Chondrocyte (in vitro differentiated cells): Measurements from ENCODE around the gene SLC9C1. TPM values are rescaled to one million over a fixed set of nuclear protein-coding genes. Genes with fewer than 3 reads are reported as not detected.

ENCODE experiments used
- DNase-seq: peaks from one replicate; pipeline ENCODE4 v3.0.0; 2021; ENCODE audit warnings: mixed read lengths, low spot score
- H3K27ac Mint-ChIP-seq: one replicate; pipeline ENCODE4 v1.8.0; 2021; ENCODE audit warnings: mild to moderate bottlenecking, moderate library complexity, mixed read lengths; ENCODE audit not compliant: unreplicated experiment
- H3K27me3 Mint-ChIP-seq: 2 replicates; pipeline ENCODE4 v1.8.0; 2021; ENCODE audit warnings: low read depth, mixed read lengths
- H3K36me3 Mint-ChIP-seq: 2 replicates; pipeline ENCODE4 v1.8.0; 2021; ENCODE audit warnings: low read depth, mixed read lengths
- H3K4me1 Mint-ChIP-seq: 2 replicates; pipeline ENCODE4 v1.8.0; 2021; ENCODE audit warnings: low read depth, mild to moderate bottlenecking, mixed read lengths
- H3K4me3 Mint-ChIP-seq: one replicate; pipeline ENCODE4 v1.8.0; 2021; ENCODE audit warnings: mild to moderate bottlenecking, moderate library complexity, mixed read lengths; ENCODE audit not compliant: unreplicated experiment
- H3K9me3 Mint-ChIP-seq: 2 replicates; pipeline ENCODE4 v1.8.0; 2021; ENCODE audit warnings: low read depth, mixed read lengths
- total RNA-seq: library from RNA; stranded (reverse); gene quantifications from 3 replicates; pipeline ENCODE4 v1.2.1, GENCODE V29; 2021
- TF ChIP-seq, protein P1 (sequence below): fragments of 200-600 bp; sonication (generic); IDR thresholded peaks from 2 replicates; pipeline ENCODE4 v1.5.0; 2021; ENCODE audit warnings: antibody characterized with exemption, mild to moderate bottlenecking, moderate library complexity

SLC9C1 gene
- total RNA-seq, 1 donor from 2014 or later, result 0.07 TPM

DNA sequence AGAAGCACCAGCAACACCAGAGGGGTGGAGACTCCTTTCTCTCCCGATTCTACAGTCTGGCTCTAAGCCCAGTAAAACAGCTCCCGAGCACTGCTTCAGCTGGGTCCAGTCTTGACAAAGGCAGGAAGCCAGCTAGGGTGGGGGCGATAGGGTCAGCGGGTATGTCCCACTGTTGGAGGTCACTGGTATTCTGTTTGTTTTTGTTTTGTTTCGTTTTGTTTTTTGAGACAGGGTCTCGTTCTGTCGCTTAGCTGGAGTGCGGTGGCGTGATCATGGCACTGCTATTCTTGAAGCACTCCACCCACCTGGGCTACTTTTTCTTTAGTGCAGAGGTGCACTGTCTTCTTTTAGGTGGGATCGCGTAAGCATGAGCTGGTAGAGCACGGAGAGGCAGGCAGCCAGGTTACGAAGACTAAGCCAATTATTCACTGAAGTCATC, 177.2 kb downstream of the SLC9C1 start:
- H3K27me3 Mint-ChIP-seq, result no peaks in the 10 kb centered on the region
- no peak overlapping the region for H3K27ac Mint-ChIP-seq
- no peaks in the 10 kb centered on the region for H3K9me3 Mint-ChIP-seq
- H3K4me3 Mint-ChIP-seq, result no peak overlapping the region
- peaks cover 22% of the 10 kb centered on the region for H3K36me3 Mint-ChIP-seq
- DNase-seq, result no peak
- TF ChIP-seq, protein P1, sequence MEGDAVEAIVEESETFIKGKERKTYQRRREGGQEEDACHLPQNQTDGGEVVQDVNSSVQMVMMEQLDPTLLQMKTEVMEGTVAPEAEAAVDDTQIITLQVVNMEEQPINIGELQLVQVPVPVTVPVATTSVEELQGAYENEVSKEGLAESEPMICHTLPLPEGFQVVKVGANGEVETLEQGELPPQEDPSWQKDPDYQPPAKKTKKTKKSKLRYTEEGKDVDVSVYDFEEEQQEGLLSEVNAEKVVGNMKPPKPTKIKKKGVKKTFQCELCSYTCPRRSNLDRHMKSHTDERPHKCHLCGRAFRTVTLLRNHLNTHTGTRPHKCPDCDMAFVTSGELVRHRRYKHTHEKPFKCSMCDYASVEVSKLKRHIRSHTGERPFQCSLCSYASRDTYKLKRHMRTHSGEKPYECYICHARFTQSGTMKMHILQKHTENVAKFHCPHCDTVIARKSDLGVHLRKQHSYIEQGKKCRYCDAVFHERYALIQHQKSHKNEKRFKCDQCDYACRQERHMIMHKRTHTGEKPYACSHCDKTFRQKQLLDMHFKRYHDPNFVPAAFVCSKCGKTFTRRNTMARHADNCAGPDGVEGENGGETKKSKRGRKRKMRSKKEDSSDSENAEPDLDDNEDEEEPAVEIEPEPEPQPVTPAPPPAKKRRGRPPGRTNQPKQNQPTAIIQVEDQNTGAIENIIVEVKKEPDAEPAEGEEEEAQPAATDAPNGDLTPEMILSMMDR, result no peak
- peaks cover 10% of the 10 kb centered on the region for H3K4me1 Mint-ChIP-seq

DNA sequence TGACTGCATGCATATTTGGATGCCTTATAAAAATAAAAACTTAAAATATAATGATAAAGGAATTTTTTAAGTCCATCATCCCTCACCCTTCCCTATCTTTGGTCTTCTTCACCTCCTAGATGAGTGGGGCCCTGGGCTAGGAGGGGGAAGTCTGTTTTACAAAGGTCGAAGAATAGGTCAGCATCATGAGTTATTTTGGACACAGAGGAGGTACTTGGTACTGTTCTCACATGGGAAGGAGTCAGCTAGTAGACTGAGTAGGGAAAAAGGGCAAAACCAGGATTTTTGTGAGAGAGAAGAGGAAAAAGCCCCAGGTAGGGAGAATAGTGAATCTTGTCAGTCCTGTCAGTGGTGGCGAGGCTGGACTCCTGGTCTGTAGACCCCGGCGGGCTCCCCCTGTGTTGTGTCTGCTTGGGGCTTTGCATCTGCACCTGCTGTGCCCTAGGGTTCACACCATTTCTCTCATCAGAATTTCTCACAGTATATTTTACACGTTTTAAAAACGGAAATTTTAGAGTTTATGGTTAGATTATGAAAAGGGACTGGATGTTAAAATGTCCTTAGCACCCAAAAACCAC, 178.1 kb downstream of the SLC9C1 start:
- H3K4me3 Mint-ChIP-seq, result no peak overlapping the region
- peaks cover 10% of the 10 kb centered on the region for H3K4me1 Mint-ChIP-seq
- peaks cover 22% of the 10 kb centered on the region for H3K36me3 Mint-ChIP-seq
- H3K27ac Mint-ChIP-seq, result no peak overlapping the region
- H3K27me3 Mint-ChIP-seq, result no peaks in the 10 kb centered on the region
- no peak for DNase-seq
- TF ChIP-seq, protein P1, result no peak
- no peaks in the 10 kb centered on the region for H3K9me3 Mint-ChIP-seq

DNA sequence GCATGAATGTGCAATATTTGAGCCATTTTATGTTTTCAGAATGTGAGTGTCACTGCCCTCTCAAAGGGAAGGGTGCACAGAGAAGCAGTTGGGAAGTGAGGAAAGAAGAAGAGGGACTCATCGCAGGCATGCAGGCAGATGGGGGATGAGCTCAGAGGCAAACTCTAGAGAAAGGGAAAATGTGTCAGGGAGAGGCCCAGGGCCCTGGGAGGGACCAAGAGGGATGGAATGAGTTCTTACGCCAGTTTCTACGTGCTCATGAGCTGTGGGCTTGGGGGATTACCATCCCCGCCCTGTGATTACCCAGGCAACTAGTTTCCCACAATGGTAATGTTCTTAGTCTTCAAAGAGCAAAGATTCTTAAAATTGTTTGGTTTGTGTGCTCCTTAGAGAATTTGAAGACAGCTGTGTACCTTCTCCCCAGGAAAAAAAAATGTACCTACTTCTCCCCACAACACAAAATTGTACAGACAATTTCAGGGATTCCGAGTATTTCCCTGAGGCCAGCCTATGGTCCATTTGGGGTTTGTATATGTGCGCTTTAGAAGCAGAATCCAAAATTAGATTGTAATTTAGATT, 178.8 kb downstream of the SLC9C1 start:
- Mint-ChIP-seq H3K4me3 (no peak overlapping the region), H3K27ac (no peak overlapping the region), H3K4me1 (peaks cover 10% of the 10 kb centered on the region), H3K36me3 (peaks cover 23% of the 10 kb centered on the region), H3K9me3 (no peaks in the 10 kb centered on the region), H3K27me3 (no peaks in the 10 kb centered on the region)
- TF ChIP-seq, protein P1, result no peak
- no peak for DNase-seq

DNA sequence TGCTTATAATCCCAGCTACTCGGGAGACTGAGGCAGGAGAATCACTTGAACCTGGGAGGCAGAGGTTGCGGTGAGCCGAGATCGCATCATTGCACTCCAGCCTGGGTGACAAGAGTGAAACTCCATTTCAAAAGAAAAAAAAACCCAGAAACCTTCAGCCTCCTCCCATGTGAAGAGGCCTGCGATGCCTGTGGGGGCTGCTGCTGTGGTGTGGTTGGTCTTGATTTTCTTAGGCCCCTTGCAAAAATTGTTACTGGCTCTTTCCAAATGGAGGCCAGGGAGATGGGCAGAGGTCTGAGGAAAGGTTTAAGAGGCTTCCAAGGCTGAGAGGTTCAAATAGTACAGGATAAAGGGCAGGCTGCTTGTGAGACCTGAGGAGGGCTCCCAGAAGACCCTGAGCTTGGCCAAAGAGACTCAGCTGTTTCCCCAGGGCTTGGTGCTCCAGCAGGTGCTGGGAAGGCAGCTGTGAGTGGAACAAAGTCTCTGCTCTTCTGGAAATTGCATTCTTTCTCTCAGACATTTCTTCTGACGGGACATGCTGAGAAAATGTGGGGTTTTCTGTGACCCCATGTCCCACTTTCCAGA, 179.3 kb downstream of the SLC9C1 start:
- Mint-ChIP-seq H3K27me3 (no peaks in the 10 kb centered on the region), H3K4me3 (no peak overlapping the region), H3K36me3 (peaks cover 20% of the 10 kb centered on the region), H3K4me1 (peaks cover 10% of the 10 kb centered on the region), H3K9me3 (no peaks in the 10 kb centered on the region), H3K27ac (no peak overlapping the region)
- TF ChIP-seq, protein P1, result no peak
- no peak for DNase-seq

DNA sequence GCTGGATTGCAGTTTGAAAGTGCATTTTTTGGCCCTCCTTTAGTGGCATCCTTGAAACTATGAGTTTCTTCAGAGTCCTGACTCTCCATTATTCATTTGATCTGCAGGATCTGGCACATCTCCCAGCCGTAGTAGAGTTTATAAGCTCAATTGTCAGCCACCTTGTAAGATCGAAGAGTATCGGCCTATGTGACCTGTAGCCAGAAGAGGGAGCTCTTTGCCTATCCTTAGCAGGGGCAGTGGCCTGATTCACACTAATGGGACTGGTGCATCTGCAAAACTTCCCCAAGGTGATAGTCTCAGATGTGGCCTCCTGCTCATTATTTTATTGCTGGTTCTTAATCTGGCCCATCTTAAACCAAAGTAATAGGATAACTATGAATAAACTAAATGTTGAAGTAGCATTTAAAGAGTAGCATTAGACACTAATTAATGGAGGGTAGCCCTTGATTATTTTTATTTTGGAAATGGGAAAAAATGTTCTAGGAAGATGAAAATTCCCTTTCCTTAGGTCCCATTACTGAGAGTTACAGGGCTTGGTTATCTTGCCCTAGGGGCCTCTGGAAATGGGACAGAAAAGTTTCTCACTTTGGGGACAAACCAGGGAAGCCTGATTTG, 182.1 kb downstream of the SLC9C1 start:
- Mint-ChIP-seq H3K27me3 (no peaks in the 10 kb centered on the region), H3K27ac (no peak overlapping the region), H3K36me3 (peaks cover 14% of the 10 kb centered on the region), H3K4me3 (no peak overlapping the region), H3K9me3 (no peaks in the 10 kb centered on the region), H3K4me1 (peaks cover 10% of the 10 kb centered on the region)
- no peak for DNase-seq
- TF ChIP-seq, protein P1, result peak; percentile 76
